ENCODE results near the gene TTC34. TPM values are rescaled to one million over a fixed set of nuclear protein-coding genes. Genes with fewer than 3 reads are reported as not detected.

TTC34 gene
- total RNA-seq, 1 experiment from 2014 or later = 1.7 TPM

DNA sequence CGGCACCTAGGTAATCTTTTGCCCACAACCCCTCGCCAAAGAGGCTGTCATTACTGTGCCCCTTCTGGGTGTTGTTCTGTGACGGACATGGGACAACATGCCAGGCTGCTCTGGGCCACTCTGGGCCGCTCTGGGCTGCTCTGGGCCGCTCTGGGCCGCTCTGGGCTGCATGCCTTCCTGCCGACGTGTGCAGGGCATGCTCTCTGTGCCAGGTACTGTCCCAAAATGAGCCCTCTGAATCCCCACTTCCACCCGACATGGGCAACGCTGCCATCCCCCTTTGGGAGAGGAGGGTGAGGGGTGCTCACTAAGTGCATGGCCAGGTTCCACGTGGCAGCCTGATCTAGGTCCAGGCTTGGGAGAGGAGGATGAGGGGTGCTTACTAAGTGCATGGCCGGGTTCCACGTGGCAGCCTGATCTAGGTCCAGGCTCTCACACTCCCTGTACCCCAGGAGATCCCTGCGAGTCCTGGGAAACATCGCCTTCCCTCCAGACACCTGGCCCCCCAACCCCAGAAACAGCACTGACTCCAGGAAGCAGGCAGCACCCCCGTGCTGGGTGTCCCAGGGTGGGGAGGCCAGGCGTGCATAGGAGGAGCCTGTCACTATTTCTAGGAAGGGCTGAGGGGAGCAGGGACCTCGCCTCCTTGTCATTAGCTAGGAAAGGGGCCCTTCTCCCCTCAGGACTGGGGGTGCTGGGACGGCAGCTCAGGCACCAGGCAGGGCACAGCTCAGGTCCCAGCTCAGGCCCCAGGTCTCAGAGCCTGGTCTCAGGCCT, 16.5 kb downstream of the TTC34 start:
- no peak overlapping the region for H2AFZ ChIP-seq
- no peak for DNase-seq
- no peaks in the 10 kb centered on the region for H3F3A ChIP-seq (ENCODE audit: insufficient read depth, low read depth)
- H3K36me3 ChIP-seq (ENCODE audit: low read depth) = no peaks in the 10 kb centered on the region
- POLR2A ChIA-PET (ENCODE audit: unreplicated experiment) = no interaction called here
- no peaks in the 10 kb centered on the region for H3K9me2 ChIP-seq (ENCODE audit: insufficient read depth)
- no peak overlapping the region for H3K4me2 ChIP-seq
- no peaks in the 10 kb centered on the region for H3K79me2 ChIP-seq (ENCODE audit: low read depth)
- TF ChIP-seq CTCF (conservative IDR thresholded peaks at IDR 0.05) (no peak), EZH2 (IDR thresholded peaks at IDR 0.05; ENCODE audit: low read depth) (no peak)
- H3K4me3 ChIP-seq = no peak overlapping the region
- intact Hi-C loops (cut with micrococcal nuclease; ENCODE audit: unreplicated experiment) = no loop called here
- H3K9me3 ChIP-seq (ENCODE audit: insufficient read depth, low read depth) = no peaks in the 10 kb centered on the region
- CTCF ChIA-PET = interaction anchor here (0.7 kb wide), 1 partner anchor 220 kb away, joined by 3 read pairs; no protein-coding TSS in a partner anchor
- H4K20me1 ChIP-seq (ENCODE audit: insufficient read depth) = no peaks in the 10 kb centered on the region
- BruUV-seq (replicated peaks) = no TSS peak
- H3K4me1 ChIP-seq (replicated peaks; ENCODE audit: insufficient read depth) = no peaks in the 10 kb centered on the region
- peaks cover 62% of the 10 kb centered on the region for H3K27me3 ChIP-seq (ENCODE audit: insufficient read depth, low read depth)
- no peak overlapping the region for H3K27ac ChIP-seq

DNA sequence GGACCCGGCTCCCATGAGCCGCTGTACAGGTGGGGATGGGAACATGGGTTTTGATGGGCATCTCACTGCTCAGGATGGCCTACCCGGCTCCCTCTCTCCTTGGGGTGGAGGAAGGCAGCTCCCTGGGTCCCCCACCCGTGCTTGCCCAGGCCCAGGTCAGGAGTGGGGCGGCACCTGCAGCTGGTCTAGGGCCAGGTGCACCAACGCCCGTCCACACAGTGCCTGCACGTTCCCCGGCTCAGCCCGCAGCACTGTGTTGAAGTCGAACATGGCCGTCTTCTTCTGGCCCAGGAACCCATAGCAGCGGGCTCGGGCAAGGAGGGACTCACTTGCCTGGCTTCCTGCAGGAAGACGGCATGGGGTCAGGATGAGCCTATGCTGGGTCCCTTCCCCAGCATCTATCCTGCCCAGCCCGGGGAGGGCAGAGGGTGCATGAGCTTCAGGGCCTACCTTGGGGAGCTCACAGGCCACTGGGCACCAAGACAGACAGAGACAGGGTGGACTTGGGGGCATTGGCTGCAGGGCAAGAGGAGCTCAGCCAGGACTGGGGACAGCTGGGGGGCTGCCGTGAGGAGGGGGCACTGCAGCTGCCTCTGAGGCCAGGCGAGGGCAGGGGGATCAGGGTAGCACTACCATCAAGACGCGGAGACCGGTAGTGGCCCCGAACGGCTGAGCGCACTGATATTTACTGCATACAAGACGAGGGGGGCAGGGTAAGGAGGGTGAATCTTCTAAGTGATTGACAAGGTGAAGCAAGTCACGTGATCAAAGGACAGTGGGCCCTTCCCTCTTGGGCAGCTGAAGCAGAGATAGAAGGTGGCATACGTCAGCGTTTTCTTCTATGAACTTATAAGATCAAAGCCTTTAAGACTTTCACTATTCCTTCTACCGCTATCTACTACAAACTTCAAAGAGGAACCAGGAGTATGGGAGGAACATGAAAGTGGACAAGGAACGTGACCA, 17.8 kb downstream of the TTC34 start:
- intact Hi-C loops (cut with micrococcal nuclease; ENCODE audit: unreplicated experiment) = no loop called here
- Histone ChIP-seq H2AFZ (no peak overlapping the region), H3K27ac (no peak overlapping the region), H3K9me3 (ENCODE audit: insufficient read depth, low read depth) (no peaks in the 10 kb centered on the region), H3K79me2 (ENCODE audit: low read depth) (no peaks in the 10 kb centered on the region), H4K20me1 (ENCODE audit: insufficient read depth) (no peaks in the 10 kb centered on the region), H3K36me3 (ENCODE audit: low read depth) (no peaks in the 10 kb centered on the region), H3K4me3 (no peak overlapping the region), H3K9me2 (ENCODE audit: insufficient read depth) (no peaks in the 10 kb centered on the region), H3K4me1 (replicated peaks; ENCODE audit: insufficient read depth) (no peaks in the 10 kb centered on the region), H3K27me3 (ENCODE audit: insufficient read depth, low read depth) (peaks cover 74% of the 10 kb centered on the region), H3K4me2 (no peak overlapping the region), H3F3A (ENCODE audit: insufficient read depth, low read depth) (no peaks in the 10 kb centered on the region)
- BruUV-seq (replicated peaks) = no TSS peak
- DNase-seq = no peak
- ChIA-PET CTCF (no interaction called here), POLR2A (ENCODE audit: unreplicated experiment) (no interaction called here)
- TF ChIP-seq CTCF (conservative IDR thresholded peaks at IDR 0.05) (no peak), EZH2 (IDR thresholded peaks at IDR 0.05; ENCODE audit: low read depth) (no peak)

DNA sequence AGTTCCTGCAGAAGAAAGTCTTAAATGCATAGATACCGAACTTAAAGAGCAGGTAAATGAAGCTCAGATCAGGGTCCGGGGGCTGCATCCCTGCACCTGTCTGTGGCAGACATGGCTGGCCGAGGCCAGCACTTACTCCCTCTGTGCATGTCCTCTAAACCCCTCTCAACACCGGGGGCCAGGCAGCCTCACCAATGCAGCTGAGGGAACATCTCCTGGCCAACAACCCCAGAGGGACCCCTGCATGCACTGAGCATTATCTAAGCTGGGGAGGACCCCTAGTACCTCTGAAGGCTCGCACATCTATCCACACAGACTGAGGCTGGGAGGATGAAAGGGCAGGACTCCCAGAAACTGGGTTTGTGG, 18.4 kb downstream of the TTC34 start:
- intact Hi-C loops (cut with micrococcal nuclease; ENCODE audit: unreplicated experiment) = no loop called here
- H2AFZ ChIP-seq = no peak overlapping the region

More for the DNA sequence above, 18.4 kb downstream of the TTC34 start:
- Histone ChIP-seq H3K4me3 (no peak overlapping the region), H3K9me3 (ENCODE audit: insufficient read depth, low read depth) (no peaks in the 10 kb centered on the region), H3K79me2 (ENCODE audit: low read depth) (no peaks in the 10 kb centered on the region), H3K27me3 (ENCODE audit: insufficient read depth, low read depth) (peaks cover 80% of the 10 kb centered on the region), H3K36me3 (ENCODE audit: low read depth) (no peaks in the 10 kb centered on the region), H3K4me2 (no peak overlapping the region), H4K20me1 (ENCODE audit: insufficient read depth) (no peaks in the 10 kb centered on the region), H3K4me1 (replicated peaks; ENCODE audit: insufficient read depth) (no peaks in the 10 kb centered on the region), H3K9me2 (ENCODE audit: insufficient read depth) (no peaks in the 10 kb centered on the region), H3F3A (ENCODE audit: insufficient read depth, low read depth) (no peaks in the 10 kb centered on the region), H3K27ac (no peak overlapping the region)
- ChIA-PET CTCF (interaction anchor here (0.7 kb wide), 1 partner anchor 1160 kb away, joined by 3 read pairs; no protein-coding TSS in a partner anchor), POLR2A (ENCODE audit: unreplicated experiment) (no interaction called here)
- no peak for DNase-seq
- TF ChIP-seq EZH2 (IDR thresholded peaks at IDR 0.05; ENCODE audit: low read depth) = no peak
- TF ChIP-seq CTCF (conservative IDR thresholded peaks at IDR 0.05) = no peak
- BruUV-seq (replicated peaks) = no TSS peak

Measured in PC-9 (cell line).